Stimulated activated CD4-positive, alpha-beta T cell treated with anti-CD3 and anti-CD28 coated beads, TNF-alpha, amount 100 ng/mL, for 1 hour (primary cell): ENCODE measurements around the gene ANLN.
"Not testable (repeated sequence)": the region's sequence is repeated elsewhere in the genome, so short reads cannot be mapped to it uniquely, and the experiment has no call there.

Experiments used
- DNase-seq, 3 donors: peaks; one replicate each; pipeline ENCODE4 v3.0.0-alpha.2; 2020; ENCODE audit warnings: low read depth in 3 of 3, low spot score in 1 of 3

Gene ANLN

GRCh38 chr7:36389371-36390198 is at the start of gene ANLN:
Gene ANLN (plus strand): TSS chr7:36389862. CDS start chr7:36390027, 165 bp downstream.
- peak; percentile 51 to 78 (median 66) for DNase-seq

- no peak for DNase-seq
These were observed 46.1 kb upstream of the ANLN start for GRCh38 chr7:36343548-36343947.

GRCh38 chr7:36344622-36345021 is 45.0 kb upstream of the ANLN start:
- no peak for DNase-seq

GRCh38 chr7:36346260-36346831 is 43.3 kb upstream of the ANLN start:
- DNase-seq = no peak

- no peak for DNase-seq
These were observed 41.4 kb upstream of the ANLN start for GRCh38 chr7:36348256-36348655.

- no peak for DNase-seq
These were observed 40.9 kb upstream of the ANLN start for GRCh38 chr7:36348771-36349170.

GRCh38 chr7:36349626-36350025 is 40.0 kb upstream of the ANLN start:
- no peak for DNase-seq

GRCh38 chr7:36355490-36355889 is 34.2 kb upstream of the ANLN start:
- no peak for DNase-seq

- DNase-seq = no peak
These were observed 32.6 kb upstream of the ANLN start for GRCh38 chr7:36357054-36357453.

GRCh38 chr7:36358589-36358988 is 31.1 kb upstream of the ANLN start:
- DNase-seq = no peak

- no peak for DNase-seq
These were observed 29.4 kb upstream of the ANLN start for GRCh38 chr7:36360244-36360643.

- DNase-seq = no peak
These were observed 28.4 kb upstream of the ANLN start for GRCh38 chr7:36361227-36361626.

- no peak for DNase-seq
These were observed 26.1 kb upstream of the ANLN start for GRCh38 chr7:36363515-36363914.

- no peak for DNase-seq
These were observed 23.5 kb upstream of the ANLN start for GRCh38 chr7:36366005-36366717.

GRCh38 chr7:36366718-36367560 is 22.7 kb upstream of the ANLN start:
- DNase-seq = peak; percentile 75 to 88 (median 85)

GRCh38 chr7:36367561-36368077 is 22.0 kb upstream of the ANLN start:
- DNase-seq = no peak

GRCh38 chr7:36368496-36368895 is 21.2 kb upstream of the ANLN start:
- DNase-seq = no peak

GRCh38 chr7:36369171-36369570 is 20.5 kb upstream of the ANLN start:
- DNase-seq = no peak

GRCh38 chr7:36370046-36370445 is 19.6 kb upstream of the ANLN start:
- DNase-seq = no peak

- DNase-seq = no peak
These were observed 17.5 kb upstream of the ANLN start for GRCh38 chr7:36372156-36372555.

GRCh38 chr7:36378555-36378954 is 11.1 kb upstream of the ANLN start:
- DNase-seq = not testable (repeated sequence)
